Left ventricle myocardium inferior (tissue), 1 donor: ENCODE results near the gene SGMS1. TPM values are rescaled to one million over a fixed set of nuclear protein-coding genes. Genes with fewer than 3 reads are reported as not detected.

Source experiments
- DNase-seq: peaks from one replicate; pipeline ENCODE4 v3.0.0-alpha.2; 2020
- H3K27ac ChIP-seq: fragments of 200-600 bp; replicated peaks from 2 replicates; pipeline ENCODE4 v1.8.0; 2021
- H3K27me3 ChIP-seq: fragments of 200-600 bp; 2 replicates; pipeline ENCODE4 v1.8.0; 2021; ENCODE audit warnings: low read depth
- H3K36me3 ChIP-seq: fragments of 200-600 bp; 2 replicates; pipeline ENCODE4 v1.8.0; 2021
- H3K4me1 ChIP-seq: fragments of 200-600 bp; 2 replicates; pipeline ENCODE4 v1.8.0; 2021
- H3K4me3 ChIP-seq: fragments of 200-600 bp; 2 replicates; pipeline ENCODE4 v1.8.0; 2021; ENCODE audit warnings: mild to moderate bottlenecking, moderate library complexity
- H3K9me3 ChIP-seq: fragments of 200-600 bp; replicated peaks from 2 replicates; pipeline ENCODE4 v1.8.0; 2021
- CTCF ChIP-seq: fragments of 200-600 bp; IDR thresholded peaks from 2 replicates; pipeline ENCODE4 v1.8.0; 2021; ENCODE audit warnings: antibody characterized with exemption, mild to moderate bottlenecking, borderline replicate concordance
- intact Hi-C: fragments of 100-400 bp; cut with micrococcal nuclease; formaldehyde crosslinking; loops from one replicate; pipeline ENCODE4 v1.11.0; 2022
- total RNA-seq: library from RNA; stranded (reverse); fragmentation: NEBNext Ultra II Directional; extraction: Animal tissue kit (Norgen Biotek cat#: 25700); gene quantifications from one replicate; pipeline ENCODE4 v1.2.1, GENCODE V29; 2021
- donor health status: DM: no; HTN: yes; CAD: no; lungs with severe emphysema.

SGMS1 gene
- total RNA-seq, 1 donor from 2014 or later: 18.6 TPM

- Histone ChIP-seq H3K36me3 (peaks cover 11% of the 10 kb centered on the region), H3K27me3 (no peaks in the 10 kb centered on the region), H3K9me3 (no peaks in the 10 kb centered on the region), H3K4me1 (peaks cover 30% of the 10 kb centered on the region), H3K27ac (no peak overlapping the region), H3K4me3 (no peak overlapping the region)
- no peak for DNase-seq
- intact Hi-C loops: no loop called here
- no peak for TF ChIP-seq CTCF
Measured at GRCh38 chr10:50464004-50464409, 159.7 kb downstream of the SGMS1 start.

DNA sequence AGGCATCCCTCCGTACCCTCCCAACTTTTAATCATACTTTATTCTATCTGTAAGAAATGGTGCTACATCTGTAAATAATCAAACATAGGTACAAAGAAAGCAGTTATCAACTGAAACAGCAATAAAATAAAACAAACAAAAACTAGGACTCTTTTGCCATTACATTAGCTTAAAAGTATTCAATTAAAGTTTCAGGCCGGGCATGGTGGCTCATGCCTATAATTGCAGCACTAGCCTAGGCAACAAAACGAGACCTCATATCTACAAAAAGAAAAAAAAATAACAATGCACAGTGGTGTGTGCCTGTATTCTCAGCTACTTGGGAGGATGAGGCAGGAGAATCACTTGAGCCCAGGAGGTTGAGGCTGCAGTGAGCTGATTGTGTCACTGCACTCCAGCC is 161.9 kb downstream of the SGMS1 start:
- intact Hi-C loops: no loop called here
- no peak for DNase-seq
- H3K9me3 ChIP-seq: no peaks in the 10 kb centered on the region

GRCh38 chr10:50461123-50461522 is 162.6 kb downstream of the SGMS1 start:
- Histone ChIP-seq H3K36me3 (peaks cover 11% of the 10 kb centered on the region), H3K9me3 (no peaks in the 10 kb centered on the region), H3K27me3 (no peaks in the 10 kb centered on the region), H3K27ac (no peak overlapping the region), H3K4me3 (no peak overlapping the region), H3K4me1 (peaks cover 9% of the 10 kb centered on the region)
- intact Hi-C loops: no loop called here
- DNase-seq: no peak
- TF ChIP-seq CTCF: no peak

More for the DNA sequence above, 161.9 kb downstream of the SGMS1 start:
- Histone ChIP-seq H3K27me3 (no peaks in the 10 kb centered on the region), H3K36me3 (peaks cover 11% of the 10 kb centered on the region), H3K4me1 (peaks cover 9% of the 10 kb centered on the region), H3K27ac (no peak overlapping the region), H3K4me3 (no peak overlapping the region)
- no peak for TF ChIP-seq CTCF

GRCh38 chr10:50456719-50457118 is 167.0 kb downstream of the SGMS1 start:
- Histone ChIP-seq H3K27me3 (no peaks in the 10 kb centered on the region), H3K27ac (no peak overlapping the region), H3K9me3 (no peaks in the 10 kb centered on the region), H3K36me3 (peaks cover 11% of the 10 kb centered on the region), H3K4me3 (no peak overlapping the region), H3K4me1 (no peaks in the 10 kb centered on the region)
- TF ChIP-seq CTCF: no peak
- intact Hi-C loops: no loop called here
- DNase-seq: no peak

DNA sequence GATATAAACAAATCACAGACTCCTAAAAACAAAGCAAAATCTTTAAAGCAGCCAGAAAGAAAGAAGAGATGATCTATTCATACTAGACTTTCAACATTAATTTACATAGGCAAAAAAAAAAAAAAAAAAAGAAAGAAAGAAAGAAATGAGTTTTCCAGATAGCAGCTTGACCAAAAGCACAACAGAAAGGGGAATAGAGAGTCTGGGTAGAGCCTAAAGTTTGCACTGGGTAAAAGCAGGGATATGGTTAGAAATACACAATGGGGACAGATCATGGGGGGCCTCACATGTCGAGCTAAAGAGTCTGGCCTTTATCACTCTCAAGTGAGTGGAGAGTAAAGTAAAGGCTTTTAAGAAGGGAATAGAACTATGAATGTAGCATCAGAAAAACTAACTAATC is 169.8 kb downstream of the SGMS1 start:
- Histone ChIP-seq H3K36me3 (no peaks in the 10 kb centered on the region), H3K27me3 (no peaks in the 10 kb centered on the region), H3K4me3 (no peak overlapping the region), H3K4me1 (no peaks in the 10 kb centered on the region), H3K27ac (no peak overlapping the region), H3K9me3 (no peaks in the 10 kb centered on the region)
- intact Hi-C loops: no loop called here
- DNase-seq: no peak
- no peak for TF ChIP-seq CTCF

GRCh38 chr10:50452603-50453002 is 171.2 kb downstream of the SGMS1 start:
- Histone ChIP-seq H3K4me3 (no peak overlapping the region), H3K27me3 (no peaks in the 10 kb centered on the region), H3K36me3 (no peaks in the 10 kb centered on the region), H3K4me1 (no peaks in the 10 kb centered on the region), H3K9me3 (no peaks in the 10 kb centered on the region), H3K27ac (no peak overlapping the region)
- no peak for TF ChIP-seq CTCF
- no peak for DNase-seq
- intact Hi-C loops: no loop called here
